GM18508 (cell line): Measurements from ENCODE around the gene SLIT3.

Experiments
- ATAC-seq: cut with Tn5 transposase; IDR thresholded peaks from one replicate; pipeline ENCODE4 v1.9.1; 2021; ENCODE audit warnings: moderate number of reproducible peaks; ENCODE audit not compliant: insufficient read depth, unreplicated experiment

Gene SLIT3

GRCh38 chr5:168772316-168772961 lies 528.5 kb downstream of the SLIT3 start:
- no peak for ATAC-seq

- no peak for ATAC-seq
These were observed 529.3 kb downstream of the SLIT3 start for GRCh38 chr5:168771678-168772077.

GRCh38 chr5:168770996-168771395 lies 529.9 kb downstream of the SLIT3 start:
- no peak for ATAC-seq

- ATAC-seq = no peak
These were observed 530.9 kb downstream of the SLIT3 start for GRCh38 chr5:168770036-168770498.

GRCh38 chr5:168768172-168768571 lies 532.8 kb downstream of the SLIT3 start:
- ATAC-seq = no peak

GRCh38 chr5:168766426-168766700 lies 534.6 kb downstream of the SLIT3 start:
- no peak for ATAC-seq

- no peak for ATAC-seq
These were observed 535.2 kb downstream of the SLIT3 start for GRCh38 chr5:168765551-168766425.

GRCh38 chr5:168765086-168765550 lies 535.8 kb downstream of the SLIT3 start:
- ATAC-seq = no peak

GRCh38 chr5:168756453-168757391 lies 544.2 kb downstream of the SLIT3 start:
- no peak for ATAC-seq

GRCh38 chr5:168755548-168756093 lies 545.3 kb downstream of the SLIT3 start:
- no peak for ATAC-seq

GRCh38 chr5:168753691-168754254 lies 547.2 kb downstream of the SLIT3 start:
- ATAC-seq = no peak

- ATAC-seq = no peak
These were observed 548.3 kb downstream of the SLIT3 start for GRCh38 chr5:168752416-168753190.

GRCh38 chr5:168752012-168752411 lies 548.9 kb downstream of the SLIT3 start:
- ATAC-seq = no peak

GRCh38 chr5:168750926-168751325 lies 550.0 kb downstream of the SLIT3 start:
- no peak for ATAC-seq

GRCh38 chr5:168749391-168750100 lies 551.4 kb downstream of the SLIT3 start:
- ATAC-seq = no peak

GRCh38 chr5:168747987-168748777 lies 552.8 kb downstream of the SLIT3 start:
- ATAC-seq = no peak

GRCh38 chr5:168746893-168747640 lies 553.9 kb downstream of the SLIT3 start:
- no peak for ATAC-seq
